ENCODE results near the gene SMAD3. TPM values are rescaled to one million over a fixed set of nuclear protein-coding genes. Genes with fewer than 3 reads are reported as not detected.

Gene SMAD3
- total and polyA plus RNA-seq, 10 of the 15 experiments (the other 5 are each of a cell fraction or from before 2014, with no cell fraction given): 5.6 to 43.2 (median 16.0) TPM

GRCh38 chr15:67161881-67162280, 96.5 kb downstream of the SMAD3 start:
- ATAC-seq (no peak), FAIRE-seq (no peak), DNase-seq (ENCODE audit: low read depth, low spot score) (no peak)
- no peaks in the 10 kb centered on the region for H3K4me1 ChIP-seq (ENCODE audit: control insufficient read depth, insufficient read depth, low read length)
- no peak overlapping the region for H3K27ac ChIP-seq (ENCODE audit: control insufficient read depth, insufficient read depth)
- H3K79me2 ChIP-seq (ENCODE audit: control insufficient read depth, insufficient read depth, low read length): peaks cover 9% of the 10 kb centered on the region
- in situ Hi-C loops (cut with MboI): no loop called here
- H3K4me2 ChIP-seq (ENCODE audit: control insufficient read depth, insufficient read depth): no peak overlapping the region
- ChIA-PET RAD21 (ENCODE audit: unreplicated experiment) (interaction anchor here (0.9 to 1.0 kb wide), 2 partner anchors 81 to 215 kb away, joined by 3 to 4 read pairs; no protein-coding TSS in a partner anchor), POLR2A (no interaction called here), CTCF (interaction anchor here (1.7 kb wide), 1 partner anchor 216 kb away, joined by 7 read pairs; no protein-coding TSS in a partner anchor), SMC1A (ENCODE audit: uncharacterized antibody, unreplicated experiment) (interaction anchor here (0.5 to 2.4 kb wide), 8 partner anchors 11 to 215 kb away, joined by 3 to 8 read pairs (median 4); no protein-coding TSS in a partner anchor)
- H3K9ac ChIP-seq (ENCODE audit: control insufficient read depth, insufficient read depth, low read length): no peak overlapping the region
- TF ChIP-seq NFIC (IDR thresholded peaks at IDR 0.05; ENCODE audit: low read depth, low read length) (no peak), SUPT20H (IDR thresholded peaks at IDR 0.05; ENCODE audit: borderline replicate concordance, control insufficient read depth, low read depth, low read length) (no peak), SRF (IDR thresholded peaks at IDR 0.05; ENCODE audit: low read depth in 2 of 2, low read length in 2 of 2) (no peak), POU2F2 (IDR thresholded peaks at IDR 0.05; ENCODE audit: borderline replicate concordance, low read depth, low read length) (no peak), HDAC6 (IDR thresholded peaks at IDR 0.05; ENCODE audit: unreplicated experiment) (no peak), RAD21 (IDR thresholded peaks at IDR 0.05; ENCODE audit: insufficient read depth, low read depth, low read length) (no peak), RCOR1 (conservative IDR thresholded peaks at IDR 0.05; ENCODE audit: low read depth, low read length) (no peak), IRF4 (IDR thresholded peaks at IDR 0.05; ENCODE audit: low read depth, low read length) (no peak)
- H3K27me3 ChIP-seq (replicated peaks in 1 of 2; ENCODE audit: control insufficient read depth in 2 of 2, insufficient read depth in 2 of 2, low read length in 1 of 2): no peaks in the 10 kb centered on the region
- no peak overlapping the region for H2AFZ ChIP-seq (ENCODE audit: control insufficient read depth, low read depth, low read length)
- no peak overlapping the region for H3K4me3 ChIP-seq
- H3K36me3 ChIP-seq (ENCODE audit: control insufficient read depth in 2 of 2, insufficient read depth in 2 of 2, low read length in 1 of 2): peaks cover 12 to 29% of the 10 kb centered on the region in 2 experiments
- no TSS peak for BruUV-seq (replicated peaks)
- no peaks in the 10 kb centered on the region for H3K9me3 ChIP-seq (replicated peaks; ENCODE audit: control insufficient read depth, insufficient read depth, low read length)
- intact Hi-C loops (cut with micrococcal nuclease; ENCODE audit: unreplicated experiment): no loop called here
- H4K20me1 ChIP-seq (ENCODE audit: control insufficient read depth, insufficient read depth): 0 out of 2 replicates have a peak, but pooled peaks cover 3% of the 10 kb centered on the region
- WGBS (ENCODE audit: insufficient coverage, insufficient replicate concordance, low lambda C conversion rate, missing lambda C conversion rate): 86% methylated on average over 4 of the region's 4 CpGs

DNA sequence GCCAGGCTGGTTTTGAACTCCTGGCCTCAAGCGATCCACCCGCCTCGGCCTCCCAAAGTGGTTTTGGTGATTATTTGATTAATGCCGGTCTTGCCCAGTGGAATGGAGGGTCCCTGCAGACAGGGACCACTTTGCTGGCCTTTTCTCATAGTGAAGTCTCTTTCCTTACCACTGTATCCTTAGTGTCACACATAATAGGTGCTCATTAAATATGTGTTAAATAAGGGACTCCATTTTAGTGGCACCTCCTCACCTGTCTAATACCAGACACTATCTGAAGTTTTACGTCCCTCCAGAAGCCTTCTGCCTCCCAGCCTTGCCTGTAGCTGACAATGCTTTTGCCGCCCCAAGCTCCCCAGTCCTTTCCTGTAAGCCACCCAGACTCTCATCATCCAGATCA, 97.8 kb downstream of the SMAD3 start:
- FAIRE-seq: no peak
- H3K9me3 ChIP-seq (replicated peaks; ENCODE audit: control insufficient read depth, insufficient read depth, low read length): no peaks in the 10 kb centered on the region
- ChIA-PET SMC1A (ENCODE audit: uncharacterized antibody, unreplicated experiment) (no interaction called here), CTCF (no interaction called here), POLR2A (interaction anchor here (0.7 kb wide), 2 partner anchors 21 to 133 kb away, joined by 3 to 5 read pairs; no protein-coding TSS in a partner anchor), RAD21 (ENCODE audit: unreplicated experiment) (no interaction called here)
- in situ Hi-C loops (cut with MboI): no loop called here
- no TSS peak for BruUV-seq (replicated peaks)
- H3K27me3 ChIP-seq (replicated peaks in 1 of 2; ENCODE audit: control insufficient read depth in 2 of 2, insufficient read depth in 2 of 2, low read length in 1 of 2): no peaks in the 10 kb centered on the region
- peaks cover 17 to 35% of the 10 kb centered on the region in 2 experiments for H3K36me3 ChIP-seq (ENCODE audit: control insufficient read depth in 2 of 2, insufficient read depth in 2 of 2, low read length in 1 of 2)
- no peak overlapping the region for H3K27ac ChIP-seq (ENCODE audit: control insufficient read depth, insufficient read depth)
- H3K4me1 ChIP-seq (ENCODE audit: control insufficient read depth, insufficient read depth, low read length): no peaks in the 10 kb centered on the region
- 93% methylated on average over 6 of the region's 6 CpGs for WGBS (ENCODE audit: insufficient coverage, insufficient replicate concordance, low lambda C conversion rate, missing lambda C conversion rate)
- intact Hi-C loops (cut with micrococcal nuclease; ENCODE audit: unreplicated experiment): no loop called here
- no peak for DNase-seq (ENCODE audit: low read depth, low spot score)
- TF ChIP-seq, protein P1, sequence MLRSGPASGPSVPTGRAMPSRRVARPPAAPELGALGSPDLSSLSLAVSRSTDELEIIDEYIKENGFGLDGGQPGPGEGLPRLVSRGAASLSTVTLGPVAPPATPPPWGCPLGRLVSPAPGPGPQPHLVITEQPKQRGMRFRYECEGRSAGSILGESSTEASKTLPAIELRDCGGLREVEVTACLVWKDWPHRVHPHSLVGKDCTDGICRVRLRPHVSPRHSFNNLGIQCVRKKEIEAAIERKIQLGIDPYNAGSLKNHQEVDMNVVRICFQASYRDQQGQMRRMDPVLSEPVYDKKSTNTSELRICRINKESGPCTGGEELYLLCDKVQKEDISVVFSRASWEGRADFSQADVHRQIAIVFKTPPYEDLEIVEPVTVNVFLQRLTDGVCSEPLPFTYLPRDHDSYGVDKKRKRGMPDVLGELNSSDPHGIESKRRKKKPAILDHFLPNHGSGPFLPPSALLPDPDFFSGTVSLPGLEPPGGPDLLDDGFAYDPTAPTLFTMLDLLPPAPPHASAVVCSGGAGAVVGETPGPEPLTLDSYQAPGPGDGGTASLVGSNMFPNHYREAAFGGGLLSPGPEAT (IDR thresholded peaks at IDR 0.05; ENCODE audit: low read depth): no peak
- TF ChIP-seq GABPA (IDR thresholded peaks at IDR 0.05; ENCODE audit: low read depth): no peak
- no peak for TF ChIP-seq RCOR1 (conservative IDR thresholded peaks at IDR 0.05; ENCODE audit: low read depth, low read length)
- no peak for TF ChIP-seq ZNF217 (IDR thresholded peaks at IDR 0.05)
- no peak for TF ChIP-seq JUND (IDR thresholded peaks at IDR 0.05; ENCODE audit: low read depth, low read length)
- no peak for TF ChIP-seq ZNF207 (IDR thresholded peaks at IDR 0.05; ENCODE audit: borderline replicate concordance)
- TF ChIP-seq ATF7 (IDR thresholded peaks at IDR 0.05; ENCODE audit: low read depth): no peak
- H3K9ac ChIP-seq (ENCODE audit: control insufficient read depth, insufficient read depth, low read length): no peak overlapping the region
- H3K79me2 ChIP-seq (ENCODE audit: control insufficient read depth, insufficient read depth, low read length): peaks cover 5% of the 10 kb centered on the region
- no peak overlapping the region for H3K4me3 ChIP-seq
- no peak overlapping the region for H3K4me2 ChIP-seq (ENCODE audit: control insufficient read depth, insufficient read depth)
- H4K20me1 ChIP-seq (ENCODE audit: control insufficient read depth, insufficient read depth): peaks cover 3% of the 10 kb centered on the region; the same call in 1 of the 2 replicates
- H2AFZ ChIP-seq (ENCODE audit: control insufficient read depth, low read depth, low read length): no peak overlapping the region
- ATAC-seq: no peak
